DND-41 (cell line): ENCODE measurements around the gene EFCC1.

Experiments
- CTCF ChIP-seq: IDR thresholded peaks from 2 replicates; pipeline ENCODE4 v1.5.1; 2012; ENCODE audit warnings: borderline replicate concordance, low read length, moderate library complexity, mild to moderate bottlenecking; ENCODE audit not compliant: poor library complexity, severe bottlenecking; ENCODE audit errors: extremely low read depth
- EZH2 ChIP-seq: IDR thresholded peaks from 3 replicates; pipeline ENCODE4 v1.6.1; 2012; ENCODE audit warnings: borderline replicate concordance, low read depth, mild to moderate bottlenecking, moderate library complexity, low read length, inconsistent platforms; ENCODE audit not compliant: severe bottlenecking

- TF ChIP-seq EZH2 (no peak), CTCF (no peak)
These were observed 84.7 kb downstream of the EFCC1 start for GRCh38 chr3:129085818-129086217.
